Mesenchymal stem cell (in vitro differentiated cells and primary cell): ENCODE data around the gene ASAP2.
A peak's percentile ranks its signal among the peaks of the same experiment; 100 is the strongest.

Source experiments
- DNase-seq: peaks from one replicate; pipeline ENCODE4 v3.0.0-alpha.2; 2013
- H2AFZ ChIP-seq: one replicate; pipeline ENCODE4 v1.6.1; 2013; ENCODE audit warnings: low read depth, mild to moderate bottlenecking, control low read depth, inconsistent platforms, low read length, moderate library complexity
- H2AK5ac ChIP-seq: 2 replicates; pipeline ENCODE4 v1.6.1; 2013; ENCODE audit warnings: low read length, moderate library complexity, mild to moderate bottlenecking, inconsistent platforms; ENCODE audit not compliant: severe bottlenecking
- H2BK120ac ChIP-seq: one replicate; pipeline ENCODE4 v1.6.1; 2013; ENCODE audit warnings: low read depth, mild to moderate bottlenecking, inconsistent platforms, low read length, moderate library complexity
- H2BK12ac ChIP-seq, 2 experiments: one replicate each; pipeline ENCODE4 v1.6.1; 2013; ENCODE audit warnings: inconsistent platforms in 2 of 2, low read length in 2 of 2, mild to moderate bottlenecking in 2 of 2, moderate library complexity in 2 of 2, control low read depth in 1 of 2
- H2BK15ac ChIP-seq: one replicate; pipeline ENCODE4 v1.6.1; 2013; ENCODE audit warnings: mild to moderate bottlenecking, low read depth, inconsistent platforms; ENCODE audit not compliant: poor library complexity, severe bottlenecking
- H2BK5ac ChIP-seq: 2 replicates; pipeline ENCODE4 v1.6.1; 2013; ENCODE audit warnings: low read depth, mild to moderate bottlenecking, low read length, control low read depth, inconsistent platforms; ENCODE audit not compliant: poor library complexity, severe bottlenecking
- H3K14ac ChIP-seq, 2 experiments: one replicate each; pipeline ENCODE4 v1.6.1; 2013; ENCODE audit warnings: inconsistent platforms in 2 of 2, low read length in 2 of 2, control low read depth in 1 of 2, mild to moderate bottlenecking in 1 of 2, moderate library complexity in 1 of 2
- H3K18ac ChIP-seq, 2 experiments: one replicate each; pipeline ENCODE4 v1.6.1; 2013; ENCODE audit warnings: inconsistent platforms in 2 of 2, low read length in 2 of 2, control low read depth in 1 of 2, low read depth in 1 of 2, mild to moderate bottlenecking in 1 of 2
- H3K23ac ChIP-seq, 2 experiments: one replicate each; pipeline ENCODE4 v1.6.1; 2013; ENCODE audit warnings: inconsistent platforms in 2 of 2, low read length in 2 of 2, mild to moderate bottlenecking in 2 of 2, moderate library complexity in 2 of 2, control low read depth in 1 of 2
- H3K27ac ChIP-seq: 2 replicates; pipeline ENCODE4 v1.5.1; 2013; ENCODE audit warnings: mild to moderate bottlenecking, moderate library complexity, low read length, control low read depth, inconsistent platforms; ENCODE audit not compliant: poor library complexity, severe bottlenecking
- H3K27me3 ChIP-seq, 2 experiments: 2 replicates each; pipeline versions ENCODE4 v1.6.1 to v1.7.0; 2013; ENCODE audit warnings: low read length in 2 of 2, mild to moderate bottlenecking in 2 of 2, moderate library complexity in 2 of 2, control low read depth in 1 of 2, inconsistent platforms in 1 of 2; ENCODE audit not compliant: control insufficient read depth in 1 of 2, insufficient read depth in 1 of 2
- H3K36me3 ChIP-seq, 2 experiments: 2 replicates each; pipeline versions ENCODE4 v1.6.1 to v1.7.0; 2013; ENCODE audit warnings: low read length in 2 of 2, control low read depth in 1 of 2, inconsistent platforms in 1 of 2, low read depth in 1 of 2, mild to moderate bottlenecking in 1 of 2; ENCODE audit not compliant: insufficient read depth in 2 of 2, control insufficient read depth in 1 of 2
- H3K4ac ChIP-seq, 2 experiments: one replicate each; pipeline ENCODE4 v1.6.1; 2013; ENCODE audit warnings: inconsistent platforms in 2 of 2, low read length in 2 of 2, mild to moderate bottlenecking in 2 of 2, moderate library complexity in 2 of 2, control low read depth in 1 of 2, low read depth in 1 of 2
- H3K4me1 ChIP-seq: 2 replicates; pipeline ENCODE4 v1.6.1; 2013; ENCODE audit warnings: low read depth, low read length, control low read depth; ENCODE audit not compliant: control insufficient read depth, insufficient read depth
- H3K4me2 ChIP-seq: 2 replicates; pipeline ENCODE4 v1.6.1; 2013; ENCODE audit warnings: low read length, mild to moderate bottlenecking, inconsistent platforms; ENCODE audit not compliant: poor library complexity, severe bottlenecking
- H3K4me3 ChIP-seq, 2 experiments: 2 replicates each; pipeline versions ENCODE4 v1.5.1 to v1.7.0; 2013; ENCODE audit warnings: low read length in 2 of 2, mild to moderate bottlenecking in 2 of 2, control low read depth in 1 of 2, low read depth in 1 of 2; ENCODE audit not compliant: insufficient read depth in 1 of 2
- H3K79me1 ChIP-seq: replicated peaks from 2 replicates; pipeline ENCODE4 v1.6.1; 2013; ENCODE audit warnings: mild to moderate bottlenecking, control low read depth, low read length, inconsistent platforms; ENCODE audit not compliant: poor library complexity, severe bottlenecking
- H3K9ac ChIP-seq: 2 replicates; pipeline ENCODE4 v1.7.0; 2013; ENCODE audit warnings: mild to moderate bottlenecking, low read length, moderate library complexity
- H3K9me3 ChIP-seq: 2 replicates; pipeline ENCODE4 v1.7.0; 2013; ENCODE audit warnings: mild to moderate bottlenecking, low read length; ENCODE audit not compliant: control insufficient read depth
- H4K8ac ChIP-seq: one replicate; pipeline ENCODE4 v1.6.1; 2013; ENCODE audit warnings: inconsistent platforms, mild to moderate bottlenecking, low read length, moderate library complexity
- H4K91ac ChIP-seq: one replicate; pipeline ENCODE4 v1.6.1; 2013; ENCODE audit warnings: mild to moderate bottlenecking, low read length, inconsistent platforms
- WGBS: methylation state at CpG from one replicate; pipeline ENCODE4 v1.1.7; 2013; ENCODE audit warnings: mixed read lengths; 5-methylcytosine and 5-hydroxymethylcytosine counted together

Gene ASAP2

GRCh38 chr2:9178110-9178903 lies 28.3 kb upstream of the ASAP2 start:
- H4K8ac ChIP-seq, result peak overlapping the region; percentile 71
- H3K9me3 ChIP-seq, result no peaks in the 10 kb centered on the region
- no peak overlapping the region for H3K23ac ChIP-seq
- H2BK5ac ChIP-seq, result no peak overlapping the region
- no peak overlapping the region for H2BK15ac ChIP-seq
- H3K27ac ChIP-seq, result peak overlapping the region; percentile 43
- H3K4me1 ChIP-seq, result peaks cover 15% of the 10 kb centered on the region
- H3K4me3 ChIP-seq, result peak overlapping the region in 1 of 2 experiments; percentile 66
- DNase-seq, result no peak
- 23% methylated on average over 2 of the region's 2 CpGs for WGBS
- H2BK12ac ChIP-seq, result peak overlapping the region; percentile 18 to 88
- no peaks in the 10 kb centered on the region for H3K36me3 ChIP-seq
- no peaks in the 10 kb centered on the region for H3K27me3 ChIP-seq
- H3K18ac ChIP-seq, result peak overlapping the region; percentile 56 to 90
- H2BK120ac ChIP-seq, result peak overlapping the region; percentile 9
- H3K4ac ChIP-seq, result no peak overlapping the region
- H4K91ac ChIP-seq, result peak overlapping the region; percentile 8
- peak overlapping the region; percentile 71 for H2AK5ac ChIP-seq
- H3K79me1 ChIP-seq, result no peaks in the 10 kb centered on the region
- H2AFZ ChIP-seq, result no peak overlapping the region
- peak overlapping the region; percentile 93 for H3K9ac ChIP-seq
- peak overlapping the region in 1 of 2 experiments; percentile 13 for H3K14ac ChIP-seq
- peak overlapping the region; percentile 0 for H3K4me2 ChIP-seq

GRCh38 chr2:9178904-9179571 lies 27.6 kb upstream of the ASAP2 start:
- peak overlapping the region; percentile 73 for H4K8ac ChIP-seq
- H3K36me3 ChIP-seq, result no peaks in the 10 kb centered on the region
- H3K27ac ChIP-seq, result peak overlapping the region; percentile 43
- H3K79me1 ChIP-seq, result no peaks in the 10 kb centered on the region
- H3K4me2 ChIP-seq, result peak overlapping the region; percentile 0
- no peaks in the 10 kb centered on the region for H3K9me3 ChIP-seq
- no peak overlapping the region for H2BK15ac ChIP-seq
- peak overlapping the region; percentile 93 for H3K9ac ChIP-seq
- no peak overlapping the region for H3K23ac ChIP-seq
- peak overlapping the region in 1 of 2 experiments; percentile 88 for H2BK12ac ChIP-seq
- peak overlapping the region in 1 of 2 experiments; percentile 13 for H3K14ac ChIP-seq
- H2AFZ ChIP-seq, result no peak overlapping the region
- H3K4ac ChIP-seq, result no peak overlapping the region
- H3K27me3 ChIP-seq, result no peaks in the 10 kb centered on the region
- H3K4me1 ChIP-seq, result peaks cover 13% of the 10 kb centered on the region
- peak overlapping the region in 1 of 2 experiments; percentile 66 for H3K4me3 ChIP-seq
- peak overlapping the region; percentile 3 for H2BK5ac ChIP-seq
- H4K91ac ChIP-seq, result peak overlapping the region; percentile 25
- peak overlapping the region; percentile 56 to 90 for H3K18ac ChIP-seq
- peak; percentile 77 for DNase-seq
- H2BK120ac ChIP-seq, result peak overlapping the region; percentile 21
- no peak overlapping the region for H2AK5ac ChIP-seq
- 39% methylated on average over 13 of the region's 13 CpGs for WGBS

DNA sequence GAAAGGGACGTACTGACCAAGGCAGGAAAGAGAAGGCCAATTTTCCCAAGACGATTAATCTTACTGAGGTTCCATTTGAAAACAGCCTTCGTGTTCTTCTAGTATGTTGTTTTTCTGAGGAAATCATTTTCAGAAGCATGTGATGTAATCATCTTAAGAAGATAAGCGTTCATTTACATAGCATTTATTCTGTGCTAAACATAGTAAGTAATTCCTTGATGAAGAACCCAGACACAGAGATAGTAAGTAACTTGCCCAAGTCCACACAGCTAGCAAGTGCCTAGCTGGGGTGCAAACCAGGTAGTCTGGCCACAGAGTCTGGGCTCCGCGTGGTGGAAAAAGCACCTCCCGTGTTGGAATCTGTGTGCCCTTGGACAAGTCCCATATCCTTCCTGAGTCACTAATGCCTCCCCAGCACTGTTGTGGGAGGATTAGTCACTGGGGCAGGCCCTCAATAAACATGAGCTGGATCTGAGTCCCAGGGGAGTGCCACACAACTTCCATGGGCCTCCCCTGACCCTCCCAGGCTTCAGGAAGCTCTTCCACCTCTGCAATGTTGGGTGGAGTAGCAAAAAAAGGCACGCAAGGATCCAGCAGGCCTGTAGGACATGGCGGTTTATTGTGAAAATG lies 26.9 kb upstream of the ASAP2 start:
- H3K4me3 ChIP-seq, result peak overlapping the region in 1 of 2 experiments; percentile 66
- H2BK5ac ChIP-seq, result peak overlapping the region; percentile 3
- no peaks in the 10 kb centered on the region for H3K79me1 ChIP-seq
- H3K27ac ChIP-seq, result peak overlapping the region; percentile 43
- H3K18ac ChIP-seq, result peak overlapping the region in 1 of 2 experiments; percentile 44
- H2BK120ac ChIP-seq, result peak overlapping the region; percentile 21
- no peaks in the 10 kb centered on the region for H3K36me3 ChIP-seq
- 30% methylated on average over 5 of the region's 9 CpGs for WGBS
- peak overlapping the region; percentile 73 for H4K8ac ChIP-seq
- peak overlapping the region; percentile 38 to 70 for H2BK12ac ChIP-seq
- H2AK5ac ChIP-seq, result peak overlapping the region; percentile 85
- H3K4me1 ChIP-seq, result peaks cover 13% of the 10 kb centered on the region
- no peaks in the 10 kb centered on the region for H3K27me3 ChIP-seq
- no peaks in the 10 kb centered on the region for H3K9me3 ChIP-seq
- no peak overlapping the region for H3K4me2 ChIP-seq
- peak; percentile 88 for DNase-seq
- H2BK15ac ChIP-seq, result no peak overlapping the region
- H3K4ac ChIP-seq, result peak overlapping the region; percentile 49 to 57
- peak overlapping the region; percentile 7 for H2AFZ ChIP-seq
- peak overlapping the region; percentile 67 for H4K91ac ChIP-seq
- H3K23ac ChIP-seq, result no peak overlapping the region
- peak overlapping the region; percentile 93 for H3K9ac ChIP-seq
- H3K14ac ChIP-seq, result peak overlapping the region in 1 of 2 experiments; percentile 72

DNA sequence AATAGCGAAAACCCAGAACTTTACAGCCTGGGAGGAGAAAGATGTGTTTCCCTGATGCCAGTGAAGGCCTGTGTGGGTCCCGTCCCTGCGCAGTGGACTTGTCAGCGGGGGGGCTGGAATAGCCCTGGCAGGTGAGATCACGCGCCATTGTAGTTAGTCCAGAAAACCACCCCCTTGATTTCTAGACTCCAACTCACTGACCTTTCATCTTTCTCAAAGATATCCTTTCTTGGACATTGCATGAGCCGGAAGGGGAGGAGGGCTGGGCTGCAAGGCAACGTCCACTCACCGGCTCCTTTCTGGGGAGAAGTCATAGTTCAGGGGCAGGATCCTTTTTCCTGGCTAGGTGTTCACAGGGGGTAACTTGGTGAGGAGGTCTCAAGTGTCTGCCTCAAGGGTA lies 22.3 kb upstream of the ASAP2 start:
- H4K91ac ChIP-seq, result no peak overlapping the region
- H2BK5ac ChIP-seq, result no peak overlapping the region
- no peak overlapping the region for H2BK120ac ChIP-seq
- H3K9me3 ChIP-seq, result no peaks in the 10 kb centered on the region
- no peak overlapping the region for H3K27ac ChIP-seq
- no peak overlapping the region for H3K4me2 ChIP-seq
- no peaks in the 10 kb centered on the region for H3K36me3 ChIP-seq
- H3K4me3 ChIP-seq, result no peak overlapping the region
- no peak overlapping the region for H3K18ac ChIP-seq
- H3K79me1 ChIP-seq, result no peaks in the 10 kb centered on the region
- H2AFZ ChIP-seq, result no peak overlapping the region
- no peak overlapping the region for H3K9ac ChIP-seq
- 93% methylated on average over 7 of the region's 9 CpGs for WGBS
- H2BK12ac ChIP-seq, result no peak overlapping the region
- H3K14ac ChIP-seq, result no peak overlapping the region
- no peak overlapping the region for H4K8ac ChIP-seq
- no peak overlapping the region for H2AK5ac ChIP-seq
- H3K27me3 ChIP-seq, result no peaks in the 10 kb centered on the region
- H2BK15ac ChIP-seq, result peak overlapping the region; percentile 88
- no peak overlapping the region for H3K23ac ChIP-seq
- no peak overlapping the region for H3K4ac ChIP-seq
- H3K4me1 ChIP-seq, result peaks cover 4% of the 10 kb centered on the region
- no peak for DNase-seq
